ENCODE data around the gene TAGLN3.

TAGLN3 gene

GRCh38 chr3:111978583-111979433 lies 19.9 kb upstream of the TAGLN3 start, which contains the start of gene ABHD10:
Gene ABHD10, plus strand, starts transcription at chr3:111979026. Its CDS starts 36 bp downstream, at chr3:111979062.
- peak; percentile 99 for DNase-seq

- no peak for DNase-seq
Observed at GRCh38 chr3:111979434-111980038, 19.2 kb upstream of the TAGLN3 start.

GRCh38 chr3:111980716-111981456 lies 17.8 kb upstream of the TAGLN3 start:
- DNase-seq, result peak; percentile 78

GRCh38 chr3:111981457-111981763 lies 17.3 kb upstream of the TAGLN3 start:
- DNase-seq, result no peak

- no peak for DNase-seq
Observed at GRCh38 chr3:111984636-111985298, 14.0 kb upstream of the TAGLN3 start.

GRCh38 chr3:111986800-111987199 lies 11.9 kb upstream of the TAGLN3 start:
- DNase-seq, result no peak

GRCh38 chr3:111989061-111989678 lies 9.6 kb upstream of the TAGLN3 start:
- DNase-seq, result no peak

- DNase-seq, result no peak
Observed at GRCh38 chr3:111993038-111993437, 5.7 kb upstream of the TAGLN3 start.

GRCh38 chr3:111999484-112000324 lies 982 bp downstream of the TAGLN3 start:
- DNase-seq, result no peak

- DNase-seq, result no peak
Observed at GRCh38 chr3:112000367-112000771, 1.6 kb downstream of the TAGLN3 start.

GRCh38 chr3:112000966-112001365 lies 2.2 kb downstream of the TAGLN3 start:
- DNase-seq, result no peak

- DNase-seq, result no peak
Observed at GRCh38 chr3:112001526-112001925, 2.8 kb downstream of the TAGLN3 start.

GRCh38 chr3:112002096-112002971 lies 3.6 kb downstream of the TAGLN3 start:
- peak; percentile 82 for DNase-seq

- DNase-seq, result no peak
Observed at GRCh38 chr3:112003321-112004080, 4.8 kb downstream of the TAGLN3 start.

GRCh38 chr3:112004187-112004586 lies 5.5 kb downstream of the TAGLN3 start:
- no peak for DNase-seq

- no peak for DNase-seq
Observed at GRCh38 chr3:112004669-112005068, 5.9 kb downstream of the TAGLN3 start.

- DNase-seq, result no peak
Observed at GRCh38 chr3:112005091-112005672, 6.5 kb downstream of the TAGLN3 start.

- no peak for DNase-seq
Observed at GRCh38 chr3:112007633-112008032, 8.9 kb downstream of the TAGLN3 start.

- DNase-seq, result no peak
Observed at GRCh38 chr3:112009670-112010069, 10.9 kb downstream of the TAGLN3 start.

GRCh38 chr3:112010636-112011035 lies 11.9 kb downstream of the TAGLN3 start:
- DNase-seq, result no peak

All from activated effector memory CD4-positive, alpha-beta T cell treated with anti-CD3 and anti-CD28 coated beads, Interleukin-2, amount 50 U/mL, for 16 hours (primary cell).